ENCODE data around the gene DPYD.

Gene DPYD

GRCh38 chr1:97567000-97567749 is 353.7 kb downstream of the DPYD start:
- no peak overlapping the region for H3K9ac ChIP-seq (ENCODE audit: low read length)
- H3K27ac ChIP-seq (ENCODE audit: low read depth, low read length): no peak overlapping the region
- H3K4me1 ChIP-seq (ENCODE audit: control insufficient read depth, insufficient read depth, low read length): no peaks in the 10 kb centered on the region
- no peaks in the 10 kb centered on the region for H3K36me3 ChIP-seq (ENCODE audit: control insufficient read depth, insufficient read depth, low read length)
- no peak overlapping the region for H3K4me3 ChIP-seq (ENCODE audit: low read length)
- H3K27me3 ChIP-seq (ENCODE audit: control insufficient read depth, insufficient read depth, low read length): no peaks in the 10 kb centered on the region

- no peaks in the 10 kb centered on the region for H3K36me3 ChIP-seq (ENCODE audit: control insufficient read depth, insufficient read depth, low read length)
- no peak overlapping the region for H3K4me3 ChIP-seq (ENCODE audit: low read length)
- H3K27ac ChIP-seq (ENCODE audit: low read depth, low read length): no peak overlapping the region
Observed at GRCh38 chr1:97565886-97566285, 354.9 kb downstream of the DPYD start.

GRCh38 chr1:97563926-97564325 is 356.9 kb downstream of the DPYD start:
- Histone ChIP-seq H3K9ac (ENCODE audit: low read length) (no peak overlapping the region), H3K27ac (ENCODE audit: low read depth, low read length) (no peak overlapping the region), H3K36me3 (ENCODE audit: control insufficient read depth, insufficient read depth, low read length) (no peaks in the 10 kb centered on the region), H3K27me3 (ENCODE audit: control insufficient read depth, insufficient read depth, low read length) (no peaks in the 10 kb centered on the region), H3K4me1 (ENCODE audit: control insufficient read depth, insufficient read depth, low read length) (no peaks in the 10 kb centered on the region), H3K4me3 (ENCODE audit: low read length) (no peak overlapping the region)

More at GRCh38 chr1:97565886-97566285, 354.9 kb downstream of the DPYD start:
- Histone ChIP-seq H3K4me1 (ENCODE audit: control insufficient read depth, insufficient read depth, low read length) (no peaks in the 10 kb centered on the region), H3K27me3 (ENCODE audit: control insufficient read depth, insufficient read depth, low read length) (no peaks in the 10 kb centered on the region), H3K9ac (ENCODE audit: low read length) (no peak overlapping the region)

DNA sequence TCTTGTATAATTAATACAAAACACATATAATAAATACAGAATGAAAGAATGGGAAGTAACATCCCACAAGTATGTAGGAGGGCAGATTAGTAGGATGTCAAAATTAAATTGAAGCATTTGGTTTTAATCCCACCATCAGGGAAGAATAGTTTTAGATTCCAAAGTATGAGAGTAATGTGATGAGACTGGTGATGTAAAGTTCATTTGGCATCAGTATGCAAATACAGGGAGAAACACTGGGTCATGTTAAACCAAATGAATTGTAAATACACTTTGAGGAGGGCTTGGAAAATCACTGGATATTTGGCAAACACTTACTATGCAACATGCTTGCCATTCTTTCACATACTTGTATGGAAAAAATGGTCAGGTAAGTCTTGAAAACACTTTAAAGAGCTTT is 358.8 kb downstream of the DPYD start:
- Histone ChIP-seq H3K4me3 (ENCODE audit: low read length) (no peak overlapping the region), H3K36me3 (ENCODE audit: control insufficient read depth, insufficient read depth, low read length) (no peaks in the 10 kb centered on the region), H3K9ac (ENCODE audit: low read length) (no peak overlapping the region), H3K4me1 (ENCODE audit: control insufficient read depth, insufficient read depth, low read length) (no peaks in the 10 kb centered on the region), H3K27ac (ENCODE audit: low read depth, low read length) (no peak overlapping the region), H3K27me3 (ENCODE audit: control insufficient read depth, insufficient read depth, low read length) (no peaks in the 10 kb centered on the region)

DNA sequence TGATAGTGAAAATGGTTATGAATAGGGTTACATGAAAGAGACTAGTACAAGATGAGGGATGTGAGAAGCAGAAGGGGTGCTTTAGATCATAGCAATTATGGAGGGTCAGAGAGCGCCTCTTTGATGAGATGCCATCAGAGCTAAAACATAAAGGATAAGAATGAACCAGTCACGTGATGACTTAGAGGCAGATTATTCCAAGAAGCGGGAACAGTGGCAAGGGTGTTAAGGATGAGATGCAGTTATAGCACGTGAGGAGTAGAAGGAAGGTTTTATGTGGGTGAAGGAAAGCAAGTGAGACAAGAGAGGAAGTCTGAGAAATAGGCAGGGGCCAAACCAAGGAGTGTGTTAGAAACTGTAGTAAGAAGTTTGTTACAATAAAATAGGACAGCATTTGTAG is 360.1 kb downstream of the DPYD start:
- Histone ChIP-seq H3K27ac (ENCODE audit: low read depth, low read length) (no peak overlapping the region), H3K4me1 (ENCODE audit: control insufficient read depth, insufficient read depth, low read length) (no peaks in the 10 kb centered on the region), H3K36me3 (ENCODE audit: control insufficient read depth, insufficient read depth, low read length) (no peaks in the 10 kb centered on the region), H3K9ac (ENCODE audit: low read length) (no peak overlapping the region), H3K27me3 (ENCODE audit: control insufficient read depth, insufficient read depth, low read length) (no peaks in the 10 kb centered on the region), H3K4me3 (ENCODE audit: low read length) (no peak overlapping the region)

DNA sequence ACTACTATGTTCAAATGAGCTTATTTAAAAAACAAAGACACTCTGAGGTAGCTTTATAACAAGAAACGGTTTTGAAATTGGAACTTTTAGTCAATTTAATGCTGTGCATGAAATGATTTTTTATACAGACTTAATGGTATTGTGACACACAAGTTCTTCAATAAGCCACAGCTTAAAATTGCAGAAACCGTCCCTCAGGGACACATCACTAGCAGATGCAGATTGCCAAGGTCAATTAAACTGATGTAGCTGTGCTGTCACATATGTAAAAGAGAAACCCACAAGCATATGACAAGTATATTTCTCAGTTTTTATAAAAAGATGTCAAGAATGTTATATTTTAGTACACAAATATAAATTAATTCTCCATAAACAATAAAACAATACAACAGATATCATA is 366.9 kb downstream of the DPYD start:
- no peaks in the 10 kb centered on the region for H3K4me1 ChIP-seq (ENCODE audit: control insufficient read depth, insufficient read depth, low read length)
- no peak overlapping the region for H3K9ac ChIP-seq (ENCODE audit: low read length)
- H3K27me3 ChIP-seq (ENCODE audit: control insufficient read depth, insufficient read depth, low read length): no peaks in the 10 kb centered on the region
- H3K27ac ChIP-seq (ENCODE audit: low read depth, low read length): no peak overlapping the region
- no peaks in the 10 kb centered on the region for H3K36me3 ChIP-seq (ENCODE audit: control insufficient read depth, insufficient read depth, low read length)
- no peak overlapping the region for H3K4me3 ChIP-seq (ENCODE audit: low read length)

- Histone ChIP-seq H3K4me3 (ENCODE audit: low read length) (no peak overlapping the region), H3K27me3 (ENCODE audit: control insufficient read depth, insufficient read depth, low read length) (no peaks in the 10 kb centered on the region), H3K36me3 (ENCODE audit: control insufficient read depth, insufficient read depth, low read length) (no peaks in the 10 kb centered on the region), H3K9ac (ENCODE audit: low read length) (no peak overlapping the region), H3K4me1 (ENCODE audit: control insufficient read depth, insufficient read depth, low read length) (no peaks in the 10 kb centered on the region), H3K27ac (ENCODE audit: low read depth, low read length) (no peak overlapping the region)
Observed at GRCh38 chr1:97551113-97551512, 369.7 kb downstream of the DPYD start.

- Histone ChIP-seq H3K27ac (ENCODE audit: low read depth, low read length) (no peak overlapping the region), H3K9ac (ENCODE audit: low read length) (no peak overlapping the region), H3K36me3 (ENCODE audit: control insufficient read depth, insufficient read depth, low read length) (no peaks in the 10 kb centered on the region), H3K4me1 (ENCODE audit: control insufficient read depth, insufficient read depth, low read length) (no peaks in the 10 kb centered on the region), H3K4me3 (ENCODE audit: low read length) (no peak overlapping the region), H3K27me3 (ENCODE audit: control insufficient read depth, insufficient read depth, low read length) (no peaks in the 10 kb centered on the region)
Observed at GRCh38 chr1:97545446-97545845, 375.4 kb downstream of the DPYD start.

- no peaks in the 10 kb centered on the region for H3K36me3 ChIP-seq (ENCODE audit: control insufficient read depth, insufficient read depth, low read length)
- H3K9ac ChIP-seq (ENCODE audit: low read length): no peak overlapping the region
- H3K27ac ChIP-seq (ENCODE audit: low read depth, low read length): no peak overlapping the region
- no peak overlapping the region for H3K4me3 ChIP-seq (ENCODE audit: low read length)
- H3K27me3 ChIP-seq (ENCODE audit: control insufficient read depth, insufficient read depth, low read length): no peaks in the 10 kb centered on the region
- no peaks in the 10 kb centered on the region for H3K4me1 ChIP-seq (ENCODE audit: control insufficient read depth, insufficient read depth, low read length)
Observed at GRCh38 chr1:97540346-97540888, 380.4 kb downstream of the DPYD start.

GRCh38 chr1:97538113-97538512 is 382.7 kb downstream of the DPYD start:
- Histone ChIP-seq H3K4me1 (ENCODE audit: control insufficient read depth, insufficient read depth, low read length) (no peaks in the 10 kb centered on the region), H3K27me3 (ENCODE audit: control insufficient read depth, insufficient read depth, low read length) (no peaks in the 10 kb centered on the region), H3K27ac (ENCODE audit: low read depth, low read length) (no peak overlapping the region), H3K36me3 (ENCODE audit: control insufficient read depth, insufficient read depth, low read length) (no peaks in the 10 kb centered on the region), H3K9ac (ENCODE audit: low read length) (no peak overlapping the region), H3K4me3 (ENCODE audit: low read length) (no peak overlapping the region)

- Histone ChIP-seq H3K36me3 (ENCODE audit: control insufficient read depth, insufficient read depth, low read length) (no peaks in the 10 kb centered on the region), H3K27me3 (ENCODE audit: control insufficient read depth, insufficient read depth, low read length) (no peaks in the 10 kb centered on the region), H3K27ac (ENCODE audit: low read depth, low read length) (no peak overlapping the region), H3K4me3 (ENCODE audit: low read length) (no peak overlapping the region), H3K4me1 (ENCODE audit: control insufficient read depth, insufficient read depth, low read length) (no peaks in the 10 kb centered on the region), H3K9ac (ENCODE audit: low read length) (no peak overlapping the region)
Observed at GRCh38 chr1:97533358-97533757, 387.5 kb downstream of the DPYD start.

DNA sequence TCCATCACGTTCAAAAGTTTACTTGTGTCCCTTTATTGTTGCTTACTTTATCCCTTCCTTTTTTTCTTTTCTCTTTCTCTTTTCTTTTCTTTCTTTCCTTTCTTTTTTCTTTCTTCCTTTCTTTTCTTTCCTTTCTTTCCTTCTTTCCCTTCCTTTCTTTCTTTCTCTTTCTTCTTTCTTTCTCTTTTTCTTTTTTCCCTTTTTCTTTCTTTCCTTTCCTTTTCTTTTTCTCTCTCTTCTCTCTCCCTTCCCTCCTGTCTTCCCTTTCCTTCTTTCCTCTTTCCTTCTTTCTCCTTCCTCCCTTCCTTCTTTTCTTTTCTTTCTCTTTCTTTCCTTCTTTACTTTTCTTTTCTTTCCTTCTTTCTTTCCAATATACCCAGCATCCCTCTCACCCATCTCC is 391.2 kb downstream of the DPYD start:
- H3K4me1 ChIP-seq (ENCODE audit: control insufficient read depth, insufficient read depth, low read length): no peaks in the 10 kb centered on the region
- no peak overlapping the region for H3K9ac ChIP-seq (ENCODE audit: low read length)
- no peaks in the 10 kb centered on the region for H3K36me3 ChIP-seq (ENCODE audit: control insufficient read depth, insufficient read depth, low read length)
- no peak overlapping the region for H3K27ac ChIP-seq (ENCODE audit: low read depth, low read length)
- no peak overlapping the region for H3K4me3 ChIP-seq (ENCODE audit: low read length)
- no peaks in the 10 kb centered on the region for H3K27me3 ChIP-seq (ENCODE audit: control insufficient read depth, insufficient read depth, low read length)

DNA sequence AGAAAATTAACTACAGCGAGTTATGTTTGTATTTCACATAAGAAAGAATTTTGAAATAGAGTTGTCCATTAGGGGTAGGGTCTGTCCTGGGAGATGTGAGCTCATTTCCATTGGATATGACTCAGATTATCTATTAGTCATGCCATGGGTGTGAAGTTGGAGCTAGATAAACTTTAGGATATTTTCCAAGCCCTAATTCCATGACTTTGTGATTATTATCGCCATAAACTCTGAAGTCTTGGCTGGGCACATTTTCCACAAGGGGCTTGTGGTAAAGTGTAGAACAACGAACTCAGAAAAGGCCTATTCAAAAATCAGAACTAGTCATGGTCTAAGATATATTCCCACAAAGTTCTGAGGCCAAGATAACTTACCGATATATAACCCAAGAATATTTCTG is 396.6 kb downstream of the DPYD start:
- Histone ChIP-seq H3K4me1 (ENCODE audit: control insufficient read depth, insufficient read depth, low read length) (no peaks in the 10 kb centered on the region), H3K36me3 (ENCODE audit: control insufficient read depth, insufficient read depth, low read length) (no peaks in the 10 kb centered on the region), H3K4me3 (ENCODE audit: low read length) (no peak overlapping the region), H3K9ac (ENCODE audit: low read length) (no peak overlapping the region), H3K27ac (ENCODE audit: low read depth, low read length) (no peak overlapping the region), H3K27me3 (ENCODE audit: control insufficient read depth, insufficient read depth, low read length) (no peaks in the 10 kb centered on the region)
